SK-N-SH (cell line): ENCODE measurements around the gene PPP1R12B. TPM values are rescaled to one million over a fixed set of nuclear protein-coding genes. Genes with fewer than 3 reads are reported as not detected.

ENCODE experiments used
- CTCF ChIA-PET: fragments of 300-600, 350-600 bp; formaldehyde crosslinking; extraction: SDS; loops from one replicate; lab custom pipeline; 2021; lab: Yijun Ruan, JAX
- POLR2A ChIA-PET: fragments of 350-600 bp; sonication (Branson Sonifier 250); formaldehyde crosslinking; extraction: SDS; loops from one replicate; lab custom pipeline; 2020; ENCODE audit warnings: antibody characterized with exemption, inconsistent platforms; lab: Yijun Ruan, JAX
- DNase-seq: peaks from one replicate; pipeline ENCODE4 v3.0.0; 2012
- H2AFZ ChIP-seq: fragments of 200-600 bp; sonication (generic); 2 replicates; pipeline ENCODE4 v1.8.1; 2016; ENCODE audit warnings: antibody characterized with exemption, mild to moderate bottlenecking, low read depth
- H3F3A ChIP-seq: fragments of 200-600 bp; sonication (generic); replicated peaks from 2 replicates; pipeline ENCODE3; 2016; ENCODE audit warnings: antibody characterized with exemption, mild to moderate bottlenecking; ENCODE audit not compliant: insufficient read depth
- H3K27ac ChIP-seq, 2 experiments: fragments of 200-500 bp in 1 of 2; fragments of 200-600 bp in 1 of 2; sonication (Bioruptor generic) in 1 of 2; sonication (generic), shearing (Covaris generic) in 1 of 2; 2 replicates each; pipeline versions ENCODE4 v1.5.1 to v1.6.1; 2014 to 2016; ENCODE audit warnings: low read depth in 2 of 2, inconsistent platforms in 1 of 2, low read length in 1 of 2, mild to moderate bottlenecking in 1 of 2, mixed read lengths in 1 of 2
- H3K27me3 ChIP-seq: fragments of 200-600 bp; sonication (generic), shearing (Covaris generic); 2 replicates; pipeline ENCODE4 v1.6.1; 2016; ENCODE audit warnings: mixed run types; ENCODE audit not compliant: insufficient read depth
- H3K36me3 ChIP-seq, 2 experiments: fragments of 200-500 bp in 1 of 2; fragments of 200-600 bp in 1 of 2; sonication (Bioruptor generic) in 1 of 2; sonication (generic) in 1 of 2; replicated peaks in 1 of 2; 2 replicates each; pipeline versions ENCODE3 to v1.5.1; 2014 to 2016; ENCODE audit warnings: low read length in 1 of 2, mild to moderate bottlenecking in 1 of 2; ENCODE audit not compliant: insufficient read depth in 2 of 2, control insufficient read depth in 1 of 2
- H3K4me1 ChIP-seq, 2 experiments: fragments of 200-500 bp in 1 of 2; fragments of 200-600 bp in 1 of 2; sonication (Bioruptor generic) in 1 of 2; sonication (generic), shearing (Covaris generic) in 1 of 2; 2 replicates each; pipeline versions ENCODE4 v1.5.1 to v1.6.1; 2014 to 2016; ENCODE audit warnings: low read depth in 1 of 2, low read length in 1 of 2, mixed run types in 1 of 2; ENCODE audit not compliant: insufficient read depth in 2 of 2, control insufficient read depth in 1 of 2
- H3K4me2 ChIP-seq: fragments of 200-600 bp; sonication (generic), shearing (Covaris generic); 2 replicates; pipeline ENCODE4 v1.6.1; 2017; ENCODE audit warnings: mixed run types
- H3K4me3 ChIP-seq, 2 experiments: fragments of 200-500 bp in 1 of 2; fragments of 200-600 bp in 1 of 2; sonication (Bioruptor generic) in 1 of 2; sonication (generic), shearing (Covaris generic) in 1 of 2; 2 replicates each; pipeline versions ENCODE4 v1.5.1 to v1.8.1; 2014 to 2016; ENCODE audit warnings: low read depth in 2 of 2, inconsistent platforms in 1 of 2, low read length in 1 of 2, mild to moderate bottlenecking in 1 of 2, mixed read lengths in 1 of 2, moderate library complexity in 1 of 2
- H3K79me2 ChIP-seq: fragments of 200-600 bp; sonication (generic); 2 replicates; pipeline ENCODE4 v1.8.1; 2017; ENCODE audit warnings: mild to moderate bottlenecking; ENCODE audit not compliant: insufficient read depth
- H3K9ac ChIP-seq: fragments of 200-600 bp; sonication (generic); 2 replicates; pipeline ENCODE4 v1.6.1; 2017; ENCODE audit warnings: mixed run types
- H3K9me2 ChIP-seq: fragments of 200-600 bp; sonication (generic); 2 replicates; pipeline ENCODE4 v1.6.1; 2017; ENCODE audit warnings: mixed run types
- H3K9me3 ChIP-seq: fragments of 200-600 bp; sonication (generic); 2 replicates; pipeline ENCODE4 v1.6.1; 2017; ENCODE audit warnings: mixed run types, mild to moderate bottlenecking, moderate library complexity
- H4K20me1 ChIP-seq: fragments of 200-600 bp; sonication (generic); 2 replicates; pipeline ENCODE4 v1.6.1; 2017; ENCODE audit warnings: mild to moderate bottlenecking, mixed run types; ENCODE audit not compliant: insufficient read depth
- CTCF ChIP-seq: fragments of 200-600 bp; sonication (generic); IDR thresholded peaks from 2 replicates; pipeline ENCODE4 v1.6.1; 2017; ENCODE audit warnings: antibody characterized with exemption, mild to moderate bottlenecking, moderate library complexity
- FOSL2 ChIP-seq: IDR thresholded peaks from 2 replicates; pipeline ENCODE4 v1.4.0; 2012; ENCODE audit warnings: low read depth, mild to moderate bottlenecking, moderate library complexity, borderline replicate concordance
- FOXJ3 ChIP-seq: sonication (generic); formaldehyde crosslinking; IDR thresholded peaks from 2 replicates; pipeline ENCODE4 v1.5.1; 2020; ENCODE audit warnings: mild to moderate bottlenecking, missing genetic modification reagents
- GATA2 ChIP-seq: sonication (generic); formaldehyde crosslinking; IDR thresholded peaks from 2 replicates; pipeline ENCODE4 v1.5.0; 2020; ENCODE audit warnings: mild to moderate bottlenecking, missing genetic modification reagents
- JUND ChIP-seq: IDR thresholded peaks from 2 replicates; pipeline ENCODE4 v1.4.0; 2012
- RFX5 ChIP-seq: IDR thresholded peaks from 2 replicates; pipeline ENCODE4 v1.6.1; 2012; ENCODE audit warnings: mild to moderate bottlenecking, improper control_type of control experiment, low read length
- TEAD4 ChIP-seq: IDR thresholded peaks from 2 replicates; pipeline ENCODE4 v1.4.0; 2012; ENCODE audit warnings: mild to moderate bottlenecking, borderline replicate concordance; ENCODE audit not compliant: insufficient read depth
- USF1 ChIP-seq: IDR thresholded peaks from 2 replicates; pipeline ENCODE4 v1.4.0; 2012; ENCODE audit warnings: low read depth, borderline replicate concordance
- USF2 ChIP-seq: fragments of 150-350 bp; IDR thresholded peaks from 2 replicates; pipeline ENCODE4 v1.6.1; 2017; ENCODE audit warnings: antibody characterized with exemption, low read length, low read depth, borderline replicate concordance
- WGBS: methylation state at CpG from one replicate; pipeline ENCODE4 v1.1.6; 2017; ENCODE audit warnings: low lambda C conversion rate; 5-methylcytosine and 5-hydroxymethylcytosine counted together
- polyA plus RNA-seq, 3 experiments: library from polyadenylated mRNA; depleted of rRNA; stranded (reverse); fragments of >200 nt; gene quantifications; 2 replicates each; pipeline ENCODE4 v1.2.3, GENCODE V29; 2012

PPP1R12B gene
- polyA plus RNA-seq, 1 of the 3 experiments (the other 2 are of a cell fraction): 2.8 TPM

GRCh38 chr1:202562444-202563060 lies 214.1 kb downstream of the PPP1R12B start:
- POLR2A ChIA-PET: no interaction called here

GRCh38 chr1:202563818-202564217 lies 215.3 kb downstream of the PPP1R12B start:
- no peak overlapping the region for H2AFZ ChIP-seq
- no peak overlapping the region for H3K9ac ChIP-seq
- POLR2A ChIA-PET: no interaction called here
- H3K4me1 ChIP-seq: peaks cover 23 to 36% of the 10 kb centered on the region in 2 experiments
- CTCF ChIA-PET: interaction anchor here (0.6 to 2.6 kb wide), 4 partner anchors 11 to 156 kb away, joined by 3 to 14 read pairs (median 4); no protein-coding TSS in a partner anchor
- no peak overlapping the region for H3K4me3 ChIP-seq
- peaks cover 5% of the 10 kb centered on the region for H3F3A ChIP-seq
- no peak overlapping the region for H3K27ac ChIP-seq
- no peak overlapping the region for H3K4me2 ChIP-seq
- no peaks in the 10 kb centered on the region for H3K9me2 ChIP-seq
- H3K27me3 ChIP-seq: no peaks in the 10 kb centered on the region
- 73% methylated on average over 1 of the region's 1 CpG for WGBS
- no peaks in the 10 kb centered on the region for H3K9me3 ChIP-seq
- TF ChIP-seq RFX5: no peak
- TF ChIP-seq USF2: no peak
- H4K20me1 ChIP-seq: no peaks in the 10 kb centered on the region
- H3K36me3 ChIP-seq: peaks cover 0 to 12% of the 10 kb centered on the region in 2 experiments
- no peaks in the 10 kb centered on the region for H3K79me2 ChIP-seq
- no peak for DNase-seq

More at GRCh38 chr1:202562444-202563060, 214.1 kb downstream of the PPP1R12B start:
- H3K79me2 ChIP-seq: no peaks in the 10 kb centered on the region
- no peak overlapping the region for H3K4me2 ChIP-seq
- no peaks in the 10 kb centered on the region for H4K20me1 ChIP-seq
- peaks cover 0 to 12% of the 10 kb centered on the region in 2 experiments for H3K36me3 ChIP-seq
- H3K27me3 ChIP-seq: no peaks in the 10 kb centered on the region
- no peak for TF ChIP-seq CTCF
- TF ChIP-seq FOXJ3 (CRISPR knock-in tag): no peak
- no peak for TF ChIP-seq JUND
- no peak for TF ChIP-seq GATA2 (CRISPR knock-in tag)
- no peak for TF ChIP-seq TEAD4
- TF ChIP-seq FOSL2: no peak
- TF ChIP-seq USF1: no peak
- no peak for DNase-seq
- H3K9me3 ChIP-seq: no peaks in the 10 kb centered on the region
- no peak overlapping the region for H3K4me3 ChIP-seq
- H3F3A ChIP-seq: no peaks in the 10 kb centered on the region
- no peak overlapping the region for H3K9ac ChIP-seq
- peaks cover 11 to 28% of the 10 kb centered on the region in 2 experiments for H3K4me1 ChIP-seq
- H3K9me2 ChIP-seq: no peaks in the 10 kb centered on the region
- CTCF ChIA-PET: interaction anchor here (0.7 to 1.4 kb wide), 6 partner anchors 9 to 219 kb away, joined by 3 to 13 read pairs (median 3); no protein-coding TSS in a partner anchor
- no peak overlapping the region for H3K27ac ChIP-seq
- WGBS: 95% methylated on average over 13 of the region's 13 CpGs
- H2AFZ ChIP-seq: no peak overlapping the region
